H4 (cell line): ENCODE data around the gene DNAJA3. TPM values are rescaled to one million over a fixed set of nuclear protein-coding genes. Genes with fewer than 3 reads are reported as not detected.

Source experiments
- DNase-seq: peaks from one replicate; pipeline ENCODE4 v3.0.0-alpha.2; 2015; ENCODE audit warnings: low spot score
- total RNA-seq: library from RNA; depleted of rRNA; stranded (reverse); fragments of >200 nt; shearing (Covaris generic); gene quantifications from 2 replicates; pipeline ENCODE4 v1.2.3, GENCODE V29; 2014

DNAJA3 gene
- total RNA-seq, 1 experiment from 2014 or later = 48.3 TPM

GRCh38 chr16:4433914-4434787, 8.5 kb downstream of the DNAJA3 start:
- no peak for DNase-seq

- DNase-seq = no peak
Observed at GRCh38 chr16:4435337-4436067, 9.8 kb downstream of the DNAJA3 start.

GRCh38 chr16:4437366-4437765, 11.7 kb downstream of the DNAJA3 start:
- no peak for DNase-seq

- no peak for DNase-seq
Observed at GRCh38 chr16:4442371-4442770, 16.7 kb downstream of the DNAJA3 start.

- DNase-seq = no peak
Observed at GRCh38 chr16:4443271-4443670, 17.6 kb downstream of the DNAJA3 start.

GRCh38 chr16:4443986-4444385, 18.3 kb downstream of the DNAJA3 start:
- no peak for DNase-seq

DNA sequence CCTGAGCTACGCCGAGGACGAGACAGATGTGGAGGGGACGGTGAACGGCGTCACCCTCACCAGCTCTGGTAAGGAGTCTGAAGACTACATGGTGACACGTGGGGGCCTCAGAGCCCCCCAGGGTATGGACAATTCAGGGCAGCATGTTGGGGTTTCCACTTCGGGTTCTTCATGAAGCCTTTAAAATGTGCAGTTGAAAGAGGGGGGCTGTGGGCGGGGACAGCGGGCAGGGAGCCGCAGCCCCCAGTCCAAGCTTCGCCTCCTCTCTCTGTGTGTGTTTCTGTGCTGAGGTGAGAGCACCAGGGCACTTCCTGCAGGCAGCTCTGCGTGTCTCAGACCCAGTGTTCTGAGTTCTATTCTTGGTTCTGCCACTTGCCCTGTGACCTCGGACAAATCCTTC, 24.8 kb downstream of the DNAJA3 start:
- DNase-seq = no peak

GRCh38 chr16:4450931-4451519, 25.4 kb downstream of the DNAJA3 start:
- DNase-seq = no peak

- no peak for DNase-seq
Observed at GRCh38 chr16:4452674-4453073, 27.0 kb downstream of the DNAJA3 start.

DNA sequence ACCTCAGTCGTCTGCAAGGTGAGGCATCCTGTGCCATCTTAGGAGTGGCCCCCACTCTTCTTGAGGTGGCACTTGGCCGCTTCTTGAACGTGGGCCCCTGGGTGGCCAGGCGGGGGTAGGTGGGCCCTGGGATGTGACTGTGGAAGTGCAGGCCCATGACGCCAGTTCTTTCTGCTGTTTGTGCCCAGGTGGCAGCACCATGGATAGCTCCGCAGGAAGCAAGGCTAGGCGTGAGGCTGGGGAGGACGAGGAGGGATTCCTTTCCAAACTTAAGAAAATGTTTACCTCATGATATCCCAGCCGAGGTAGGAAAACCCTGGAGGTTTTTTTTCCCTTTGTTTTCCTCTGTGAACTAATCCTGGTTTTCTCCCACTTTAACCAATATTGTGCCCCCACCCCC, 29.0 kb downstream of the DNAJA3 start:
- DNase-seq = no peak

- DNase-seq = no peak
Observed at GRCh38 chr16:4455081-4455480, 29.4 kb downstream of the DNAJA3 start.

- no peak for DNase-seq
Observed at GRCh38 chr16:4455951-4456350, 30.3 kb downstream of the DNAJA3 start.

DNA sequence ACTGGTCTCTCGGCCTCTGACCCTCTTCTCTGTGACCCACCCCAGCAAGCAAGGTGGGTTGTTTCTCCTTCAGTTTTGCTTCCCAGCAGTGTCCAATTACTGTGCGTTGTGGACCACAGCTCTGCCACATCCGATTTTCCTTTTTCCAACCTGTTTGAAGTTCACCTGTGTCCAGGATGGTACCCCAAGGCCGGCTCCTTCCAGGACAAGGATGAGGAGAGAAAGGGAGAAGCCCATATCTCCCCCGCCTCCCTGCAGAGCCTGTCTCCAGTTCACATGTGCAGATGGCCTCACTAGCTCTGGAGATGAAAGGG, 35.2 kb downstream of the DNAJA3 start:
- DNase-seq = no peak

GRCh38 chr16:4461250-4462085, 35.8 kb downstream of the DNAJA3 start:
- DNase-seq = no peak

DNA sequence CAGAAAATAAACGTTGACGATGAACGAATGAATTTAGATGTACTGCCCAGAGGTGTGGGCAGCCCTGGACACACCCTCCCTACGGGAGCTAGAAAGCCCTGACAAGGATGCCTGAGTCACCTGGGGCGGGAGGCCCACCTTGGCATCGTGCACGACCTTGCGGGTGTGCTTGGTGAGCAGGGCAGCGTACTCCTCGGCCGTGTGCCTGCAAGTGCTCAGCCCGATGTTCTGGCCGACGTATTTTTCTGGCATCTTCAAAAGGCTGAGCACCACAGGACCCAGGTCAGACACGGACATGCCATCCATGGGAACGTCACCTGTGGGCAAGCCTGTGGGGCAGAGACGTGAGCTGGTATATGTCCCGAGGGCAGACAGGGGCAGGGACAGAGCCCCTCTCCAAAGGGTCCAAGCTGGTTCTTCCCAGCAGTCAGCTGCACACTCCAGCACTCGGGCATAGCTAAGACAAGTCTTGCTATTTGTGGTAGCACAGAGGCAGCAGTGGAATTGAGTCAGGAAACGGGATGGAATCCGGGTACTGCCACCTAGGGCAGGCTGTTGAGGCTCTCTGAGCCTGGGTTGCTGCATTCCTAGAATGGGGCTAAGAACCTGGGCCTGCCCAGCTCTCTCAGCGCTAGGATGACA, 38.0 kb downstream of the DNAJA3 start:
- no peak for DNase-seq

DNA sequence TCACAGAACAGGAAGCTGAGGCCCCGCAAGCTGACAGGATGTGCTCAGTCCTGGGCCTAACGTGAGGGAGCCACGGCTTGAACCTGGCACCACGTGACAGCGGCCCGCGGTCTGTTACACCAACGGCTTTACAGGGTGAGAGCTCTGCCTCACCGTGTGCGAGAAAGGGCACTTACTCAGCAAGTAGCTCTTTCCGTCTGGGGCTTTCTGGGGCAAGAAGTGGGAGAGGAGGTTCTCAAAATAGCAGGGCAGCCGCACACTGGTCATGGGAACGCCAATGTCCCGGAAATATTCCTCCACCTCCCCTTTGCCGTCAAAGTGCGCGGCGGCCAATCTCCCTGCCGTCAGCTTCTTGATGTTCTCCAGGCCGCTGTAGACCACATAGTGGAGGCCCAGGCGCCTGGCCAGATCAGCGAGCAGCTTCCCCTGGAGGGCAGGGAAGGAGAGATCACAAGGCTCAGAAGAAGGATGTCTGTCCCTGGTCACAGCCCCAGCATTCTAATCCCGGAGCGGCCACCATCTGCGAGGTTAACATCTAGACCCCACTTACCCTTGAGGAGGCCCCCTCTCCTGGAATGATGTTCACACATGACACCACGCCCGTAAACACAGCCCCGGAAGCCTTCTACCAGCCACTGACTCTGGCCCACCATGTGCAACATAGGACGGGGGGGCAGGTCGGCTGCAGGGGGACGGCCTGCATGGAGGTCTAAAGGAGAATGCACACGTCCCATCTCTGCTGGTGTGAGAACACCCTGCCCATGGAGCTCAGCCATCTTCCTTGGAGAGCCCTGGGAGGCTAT, 40.5 kb downstream of the DNAJA3 start:
- no peak for DNase-seq

GRCh38 chr16:4467916-4468315, 42.2 kb downstream of the DNAJA3 start:
- DNase-seq = no peak

DNA sequence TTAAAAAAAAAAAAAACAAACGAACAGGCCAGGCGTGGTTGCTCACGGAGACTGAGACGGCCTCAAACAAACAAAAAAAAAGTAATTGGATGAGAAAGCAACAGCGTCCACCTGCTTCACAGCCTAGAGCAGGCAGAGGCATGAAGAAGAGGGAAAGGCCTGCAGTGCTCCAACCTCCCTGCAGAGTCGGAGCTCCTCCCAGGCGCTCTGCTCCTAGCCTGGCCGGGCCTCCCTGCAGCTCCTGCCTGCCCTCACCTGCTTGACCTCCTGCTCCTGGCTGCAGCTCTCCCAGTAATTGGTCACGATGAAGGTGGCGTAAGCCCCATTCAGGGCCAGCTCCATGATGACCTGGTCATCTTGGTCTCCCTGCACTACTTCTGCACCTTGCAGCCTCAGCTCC, 43.3 kb downstream of the DNAJA3 start:
- no peak for DNase-seq

GRCh38 chr16:4471869-4472268, 46.2 kb downstream of the DNAJA3 start:
- no peak for DNase-seq

- DNase-seq = no peak
Observed at GRCh38 chr16:4472880-4473279, 47.2 kb downstream of the DNAJA3 start.
